GM19455 (cell line): ENCODE data around the gene SGPL1.
"Not testable (repeated sequence)": the region's sequence is repeated elsewhere in the genome, so short reads cannot be mapped to it uniquely, and the experiment has no call there.

Experiments
- ATAC-seq: cut with Tn5 transposase; IDR thresholded peaks from one replicate; pipeline ENCODE4 v1.9.1; 2021; ENCODE audit not compliant: unreplicated experiment

Gene SGPL1, protein sequence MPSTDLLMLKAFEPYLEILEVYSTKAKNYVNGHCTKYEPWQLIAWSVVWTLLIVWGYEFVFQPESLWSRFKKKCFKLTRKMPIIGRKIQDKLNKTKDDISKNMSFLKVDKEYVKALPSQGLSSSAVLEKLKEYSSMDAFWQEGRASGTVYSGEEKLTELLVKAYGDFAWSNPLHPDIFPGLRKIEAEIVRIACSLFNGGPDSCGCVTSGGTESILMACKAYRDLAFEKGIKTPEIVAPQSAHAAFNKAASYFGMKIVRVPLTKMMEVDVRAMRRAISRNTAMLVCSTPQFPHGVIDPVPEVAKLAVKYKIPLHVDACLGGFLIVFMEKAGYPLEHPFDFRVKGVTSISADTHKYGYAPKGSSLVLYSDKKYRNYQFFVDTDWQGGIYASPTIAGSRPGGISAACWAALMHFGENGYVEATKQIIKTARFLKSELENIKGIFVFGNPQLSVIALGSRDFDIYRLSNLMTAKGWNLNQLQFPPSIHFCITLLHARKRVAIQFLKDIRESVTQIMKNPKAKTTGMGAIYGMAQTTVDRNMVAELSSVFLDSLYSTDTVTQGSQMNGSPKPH

DNA sequence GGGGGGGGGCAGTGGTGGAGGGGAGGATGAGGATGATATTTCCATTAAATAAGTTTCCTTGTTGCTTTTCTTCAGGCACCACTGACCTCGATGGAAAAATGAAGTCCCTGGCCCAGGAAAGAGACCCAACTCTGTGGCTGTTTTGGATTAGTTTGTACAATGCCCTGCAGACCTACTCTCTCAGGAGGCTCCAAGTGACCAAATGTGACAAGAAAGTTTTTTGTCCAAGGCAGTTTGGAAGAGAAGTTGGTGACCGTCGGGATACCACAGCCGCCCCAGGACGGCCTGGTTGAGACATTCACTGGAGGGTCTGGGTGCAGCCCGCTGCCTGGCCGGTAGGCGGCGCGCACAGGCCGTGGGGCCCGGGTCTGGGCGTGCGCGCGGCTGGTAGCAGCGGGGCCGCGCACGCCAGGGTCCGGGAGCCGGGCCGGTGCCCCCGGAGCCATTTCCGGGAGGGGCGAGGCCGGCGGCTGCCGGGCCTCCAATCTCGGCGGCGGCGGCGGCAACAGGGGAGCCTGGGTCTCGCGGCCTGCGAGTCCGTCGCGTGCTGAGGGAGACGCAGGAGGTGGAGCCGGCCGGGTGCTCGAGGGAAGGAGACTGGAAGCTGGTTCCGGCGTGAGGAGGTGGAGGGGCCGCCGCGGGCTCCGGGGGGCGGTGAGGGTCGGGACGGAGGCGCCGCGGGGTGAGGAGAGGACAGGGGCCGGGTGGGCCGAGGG is at the start of gene SGPL1:
Gene SGPL1, plus strand, starts transcription at position 445 of the 716 bp plus-strand sequence. CDS start 906 bp downstream, outside the sequence.
- ATAC-seq = peak; percentile 93

DNA sequence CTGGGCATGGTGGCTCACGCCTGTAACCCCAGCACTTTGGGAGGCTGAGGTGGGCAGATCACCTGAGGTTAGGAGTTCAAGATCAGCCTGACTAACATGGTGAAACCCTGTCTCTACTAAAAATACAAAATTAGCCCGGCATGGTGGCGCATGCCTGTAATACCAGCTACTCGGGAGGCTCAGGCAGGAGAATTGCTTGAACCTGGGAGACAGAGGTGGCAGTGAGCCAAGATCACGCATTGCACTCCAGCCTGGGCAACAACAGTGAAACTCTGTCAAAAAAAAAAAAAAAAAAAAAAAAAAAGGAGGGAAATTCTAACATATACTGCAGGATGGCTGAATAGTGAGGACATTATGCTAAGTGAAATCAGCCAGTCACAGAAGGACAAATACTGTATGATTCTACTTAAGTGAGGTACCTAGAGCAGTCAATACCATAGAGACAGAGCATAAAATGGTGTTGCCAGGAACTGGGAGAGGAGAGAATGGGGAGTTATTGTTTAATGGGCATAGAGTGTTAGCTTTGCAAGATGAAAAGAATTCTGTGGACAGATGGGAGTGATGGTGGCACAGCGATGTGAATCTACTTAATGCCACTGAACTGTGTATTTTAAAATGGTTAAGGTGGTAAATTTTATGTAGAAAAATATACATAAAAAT is 47.6 kb upstream of the SGPL1 start:
- not testable (repeated sequence) for ATAC-seq

DNA sequence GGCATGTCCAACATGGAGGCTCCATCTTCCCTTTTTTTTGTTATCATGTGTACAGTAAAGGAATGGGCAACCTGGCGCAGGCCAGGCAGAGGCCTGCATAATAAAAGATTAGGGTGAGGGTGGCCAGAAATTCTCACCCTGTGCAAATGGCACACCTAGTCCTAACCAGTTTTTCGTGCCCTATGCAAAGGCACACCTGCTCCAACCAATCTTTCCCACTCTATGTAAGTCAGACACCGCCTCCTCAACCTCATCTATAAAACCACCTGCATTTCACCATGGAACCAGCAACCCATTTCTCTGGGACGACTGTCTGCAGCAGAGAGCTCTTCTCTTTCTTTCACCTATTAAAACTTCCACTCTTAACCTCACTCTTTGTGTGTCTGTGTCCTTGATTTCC is 46.6 kb upstream of the SGPL1 start:
- no peak for ATAC-seq

DNA sequence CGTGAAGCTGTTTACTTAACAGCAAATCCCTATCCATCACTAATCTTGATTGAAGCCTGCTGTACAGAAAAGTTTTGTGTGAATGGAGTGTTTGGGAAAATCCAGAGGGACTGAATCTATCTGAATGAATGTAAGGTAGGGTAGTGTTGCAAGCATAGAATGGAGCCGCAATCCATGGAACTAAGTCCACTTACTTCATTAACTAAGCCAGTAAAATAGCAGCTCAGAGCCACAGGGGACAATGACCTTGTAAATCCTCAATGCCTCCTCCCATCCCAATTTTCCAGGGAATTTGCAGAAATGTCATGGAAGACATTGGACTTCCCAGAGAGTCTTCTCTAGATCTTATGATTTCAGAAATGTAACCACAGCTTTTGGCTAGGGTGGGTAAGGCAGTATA is 45.7 kb upstream of the SGPL1 start:
- no peak for ATAC-seq

DNA sequence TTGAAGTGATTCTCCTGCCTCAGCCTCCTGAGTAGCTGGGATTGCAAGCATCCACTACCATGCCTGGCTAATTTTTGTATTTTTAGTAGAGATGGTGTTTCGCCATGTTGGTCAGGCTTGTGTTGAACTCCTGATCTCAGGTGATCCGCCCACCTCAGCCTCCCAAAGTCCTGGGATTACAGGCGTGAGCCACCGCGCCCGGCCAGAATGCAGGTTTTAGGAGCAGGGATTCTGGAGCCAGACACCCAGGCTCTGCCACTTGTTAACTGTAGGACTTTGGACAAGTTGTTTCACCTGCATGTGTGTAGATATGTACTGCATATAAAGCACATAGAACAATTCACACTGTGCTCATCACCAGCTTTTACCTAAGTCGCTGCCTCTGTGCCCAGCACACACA is 45.2 kb upstream of the SGPL1 start:
- not testable (repeated sequence) for ATAC-seq

DNA sequence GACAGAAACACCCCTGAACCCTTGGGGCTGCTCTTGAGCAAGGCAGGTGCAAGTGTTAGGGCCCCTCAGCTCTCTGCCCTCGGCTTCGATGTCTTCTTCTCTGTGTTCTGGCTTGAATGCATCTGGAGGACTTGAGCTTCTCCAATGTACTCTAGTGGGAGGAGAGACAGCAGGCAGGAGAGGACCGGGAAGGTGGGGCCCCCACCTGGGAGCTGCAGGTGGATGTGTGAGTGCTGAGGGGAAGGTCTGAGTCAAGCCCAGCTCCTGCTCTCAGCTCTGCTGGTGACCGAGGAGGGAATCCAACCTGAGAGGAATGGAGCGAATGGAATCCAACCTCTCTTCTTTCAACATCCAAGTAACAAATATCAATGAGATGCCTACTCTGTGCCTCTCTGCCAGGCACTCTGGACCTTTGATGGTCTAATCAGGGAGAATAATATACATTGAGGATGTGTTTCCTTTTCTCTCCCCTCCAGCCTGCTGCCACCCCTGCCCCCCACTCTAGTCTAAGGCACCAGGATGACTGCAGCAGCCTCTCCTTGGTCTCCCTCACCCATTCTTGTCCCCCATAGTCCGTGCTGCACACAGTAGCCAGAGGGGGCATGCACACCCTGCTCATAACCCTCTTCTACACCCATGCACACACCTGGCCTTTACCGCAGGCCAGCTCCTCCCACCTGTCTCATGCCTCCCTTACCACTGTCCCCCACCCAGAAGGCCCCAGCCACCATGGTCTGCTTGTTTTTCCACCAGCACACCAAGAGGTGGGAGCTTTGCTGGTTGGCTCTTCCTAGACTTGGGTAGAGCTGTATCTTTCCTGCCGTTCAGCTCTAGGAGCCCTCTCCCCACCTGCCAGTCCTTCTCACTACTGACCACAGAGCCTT is 44.2 kb upstream of the SGPL1 start:
- ATAC-seq = no peak

DNA sequence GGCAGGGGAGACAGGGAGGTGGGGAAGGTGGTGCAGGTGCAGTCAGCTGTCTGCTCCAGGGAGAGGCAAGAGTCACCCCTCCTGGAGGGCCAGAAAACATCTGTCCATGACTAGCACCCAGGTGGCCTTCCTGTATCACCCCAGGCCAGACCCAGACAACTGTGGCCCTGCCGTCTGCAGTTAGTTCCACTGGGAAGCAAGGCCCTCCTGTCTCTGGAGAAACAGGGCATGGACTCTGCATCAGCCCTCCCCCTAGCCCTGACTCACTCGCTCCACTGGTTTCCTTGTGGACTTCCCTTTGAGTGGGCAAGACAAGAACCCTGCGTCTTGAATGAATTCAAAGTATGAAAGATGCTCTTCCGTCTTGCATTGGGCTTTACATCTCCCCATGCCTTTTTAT is 43.1 kb upstream of the SGPL1 start:
- ATAC-seq = no peak

DNA sequence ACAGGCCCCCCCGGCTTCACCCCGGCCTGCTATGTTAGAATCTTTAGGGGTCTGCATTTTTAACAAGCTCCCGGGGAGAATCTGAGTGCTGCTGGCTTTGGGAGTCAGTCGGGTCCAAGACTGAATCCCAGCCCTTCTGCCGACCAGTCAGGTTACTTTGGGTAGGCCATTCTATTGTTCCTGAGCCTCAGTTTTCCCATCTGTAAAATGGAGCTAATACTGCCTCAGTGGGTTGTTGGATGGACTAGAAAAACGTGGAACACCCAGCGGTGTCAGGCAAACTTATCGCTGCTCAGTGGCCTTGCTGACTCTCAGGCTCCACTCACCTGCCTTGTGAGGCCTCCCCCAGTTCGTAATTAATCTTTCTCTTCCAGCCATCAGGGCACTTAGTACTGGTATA is 42.3 kb upstream of the SGPL1 start:
- ATAC-seq = no peak

DNA sequence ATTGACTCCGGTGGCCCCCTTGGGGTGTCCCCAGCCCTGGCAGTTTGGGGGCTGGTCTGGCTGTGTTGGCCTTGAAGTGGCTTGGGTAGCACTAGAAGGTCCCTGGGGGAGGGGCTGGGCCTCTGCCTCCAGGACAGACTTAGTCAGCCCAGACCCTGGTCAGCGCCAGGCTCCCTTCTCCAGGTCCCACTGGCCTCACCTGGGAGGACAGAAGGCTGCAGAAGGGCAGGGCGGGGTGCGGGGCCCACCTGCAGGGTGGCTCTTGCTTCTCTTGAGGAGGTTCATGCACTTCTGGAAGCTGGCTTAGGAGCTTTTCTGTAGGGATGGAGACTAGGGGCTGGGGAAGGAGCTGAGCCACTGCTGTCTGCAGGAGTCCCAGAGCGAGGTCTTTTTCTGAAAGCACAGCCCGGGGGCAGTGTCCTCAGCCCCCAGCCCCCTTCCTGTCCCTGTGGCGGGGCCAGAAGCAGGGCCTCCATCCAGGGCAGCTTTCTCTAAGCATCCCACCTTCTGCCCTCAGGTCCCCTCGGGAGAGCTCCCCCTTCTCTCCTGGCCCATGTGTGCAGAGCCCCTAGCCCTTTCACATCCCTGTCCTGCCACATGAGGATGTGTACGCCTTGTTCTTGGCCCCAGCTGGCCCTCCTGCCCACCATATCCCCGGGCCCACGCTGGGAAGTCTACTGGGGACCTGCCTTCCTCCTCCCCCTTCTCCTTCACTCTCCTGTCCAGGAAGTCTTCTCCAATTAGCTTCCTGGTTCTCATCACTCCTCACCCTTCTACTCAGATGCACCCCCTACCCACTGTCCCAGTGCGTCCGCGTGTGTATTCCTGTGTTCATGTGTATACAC is 41.6 kb upstream of the SGPL1 start:
- ATAC-seq = no peak

DNA sequence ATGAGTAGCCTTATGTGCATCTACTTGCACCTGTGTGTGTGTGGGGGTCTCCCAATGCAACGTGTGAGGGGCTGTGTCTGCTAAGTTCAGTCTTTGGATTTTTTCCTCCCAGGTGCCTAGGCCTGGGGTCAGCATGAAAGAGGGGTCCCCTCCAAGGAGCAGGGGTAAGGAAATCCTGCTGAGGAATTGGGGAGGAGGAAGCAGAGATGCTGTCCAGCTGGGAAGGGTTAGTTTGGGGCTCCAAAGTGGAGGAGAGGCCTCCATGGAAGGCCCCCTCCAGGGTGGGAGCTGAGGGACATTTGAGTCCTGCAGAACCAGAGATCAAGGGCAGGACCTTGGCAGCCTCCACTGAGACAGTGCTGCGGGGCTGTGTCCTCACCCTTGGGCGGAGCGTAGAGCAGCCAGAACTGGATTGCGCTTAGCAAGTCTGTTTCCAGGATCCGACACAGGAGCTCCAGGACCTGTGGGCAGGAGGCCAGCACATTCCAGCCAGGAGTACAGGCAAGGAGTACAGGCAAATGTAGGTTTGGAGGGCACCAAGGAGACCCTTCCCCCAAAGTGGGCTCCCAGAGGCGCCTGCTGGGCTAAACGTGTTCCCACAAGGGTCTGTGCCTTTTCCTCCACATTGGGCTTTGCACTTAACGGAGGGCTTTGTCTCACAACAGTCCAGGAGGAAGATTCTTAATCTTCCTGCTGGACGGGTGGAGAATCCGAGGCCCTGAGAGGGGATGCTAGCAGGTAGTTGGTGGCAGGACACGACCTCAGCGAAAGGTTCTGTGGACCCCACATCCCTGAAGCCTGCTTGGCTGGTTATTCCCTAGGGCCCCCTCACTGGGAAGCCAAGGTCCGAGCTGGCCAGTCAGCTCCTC is 40.7 kb upstream of the SGPL1 start:
- ATAC-seq = no peak

DNA sequence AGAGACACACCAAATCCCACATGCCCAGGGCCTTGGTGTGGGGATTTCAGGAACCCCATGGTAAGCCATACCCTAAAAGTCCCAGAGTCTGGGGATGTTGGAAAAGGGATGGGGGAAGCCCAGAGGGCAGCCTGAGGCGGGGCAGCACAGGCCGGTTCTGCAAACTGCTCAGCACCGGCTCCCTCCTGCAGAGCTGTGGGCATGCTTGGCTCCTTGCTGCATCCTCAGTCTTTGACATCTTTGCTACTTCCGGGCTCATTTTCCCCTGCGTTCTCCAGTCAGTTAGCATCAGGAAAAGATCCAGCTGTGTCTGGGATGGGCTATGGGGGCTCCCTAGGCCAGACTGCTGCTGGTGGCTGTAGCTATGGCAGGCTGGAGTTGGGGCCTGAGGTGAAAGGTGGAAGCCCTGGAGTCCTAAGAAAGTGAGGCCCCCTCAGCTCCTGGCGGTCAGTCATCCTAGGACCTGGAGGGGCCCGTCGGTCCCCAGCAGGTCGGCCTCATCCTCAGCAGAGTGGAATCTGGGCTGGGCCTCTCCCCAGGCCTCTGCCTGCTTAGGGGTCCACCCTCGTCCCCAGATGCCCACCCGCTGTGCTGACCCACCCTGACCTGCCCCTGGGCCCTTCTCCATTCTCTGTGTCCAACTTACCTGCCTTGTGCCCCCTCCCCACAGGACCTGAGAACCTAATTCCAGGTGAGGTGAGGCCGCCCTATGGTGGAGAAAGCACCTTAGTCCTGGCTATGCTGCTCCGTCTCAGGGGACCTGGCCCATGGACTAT is 39.9 kb upstream of the SGPL1 start:
- no peak for ATAC-seq

DNA sequence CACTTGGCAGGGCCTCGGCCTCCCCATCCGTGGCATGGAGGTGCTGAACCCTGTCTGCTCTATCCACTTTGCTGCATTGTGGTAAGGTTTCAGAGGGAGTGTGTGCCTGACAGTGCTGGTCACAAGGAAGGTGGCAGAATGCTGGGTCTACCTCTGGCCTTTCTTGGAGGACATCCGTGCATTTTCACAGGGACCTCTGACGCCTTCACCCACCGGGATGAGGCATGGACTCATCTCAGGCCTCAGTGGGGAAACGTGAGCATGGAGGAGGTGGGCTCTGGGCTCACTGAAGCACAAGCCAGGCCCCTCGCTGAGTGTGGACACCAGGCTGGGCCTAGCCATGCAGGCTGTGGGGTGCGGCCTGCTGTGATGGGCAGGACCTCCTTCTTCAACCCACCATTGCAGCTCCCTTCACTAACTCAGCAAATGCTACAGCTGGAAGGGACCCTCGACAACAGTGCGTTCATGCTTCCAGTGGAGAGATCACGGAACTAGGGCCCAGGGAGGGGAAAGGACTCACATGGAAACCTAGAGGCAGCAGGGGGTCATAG is 39.2 kb upstream of the SGPL1 start:
- ATAC-seq = no peak

DNA sequence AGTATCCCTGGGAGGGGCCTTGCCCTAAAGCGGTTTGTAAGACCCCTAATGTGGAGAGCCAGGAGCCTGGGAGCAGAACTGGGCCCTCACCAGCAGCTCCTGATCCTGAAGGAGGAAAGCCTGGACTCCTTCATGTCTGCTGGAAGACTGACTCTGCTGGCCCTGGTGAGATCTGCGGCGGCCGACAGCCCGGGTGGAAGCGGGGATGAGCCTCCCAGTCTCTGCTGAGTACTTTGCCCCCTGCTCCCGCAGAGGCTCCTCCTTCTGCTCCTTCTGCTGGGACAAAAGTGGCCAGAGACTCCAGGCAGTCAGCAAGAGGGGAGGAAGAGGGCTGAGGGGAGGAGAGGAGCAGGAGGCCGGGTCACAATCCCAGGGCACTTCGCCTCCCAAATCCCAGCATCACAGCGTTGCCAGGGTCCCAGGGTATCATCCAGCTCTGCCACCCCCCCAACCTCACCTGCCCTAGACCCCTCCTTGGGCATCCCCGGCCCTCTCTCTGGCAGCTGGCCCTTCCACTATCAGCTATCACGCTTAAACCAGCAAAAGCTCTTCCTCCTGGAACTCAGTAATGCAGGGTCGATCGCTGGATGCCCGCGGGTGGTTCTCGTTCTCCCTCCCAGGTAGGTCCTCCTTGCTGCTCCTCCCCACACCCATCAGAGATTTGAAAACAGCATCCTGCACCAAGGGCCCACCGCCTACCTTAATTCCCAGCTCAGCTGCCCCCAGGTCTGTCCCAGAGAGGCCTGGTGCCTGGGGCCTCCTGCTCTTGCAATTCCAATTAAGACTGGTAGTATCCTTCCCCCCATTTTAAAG is 38.5 kb upstream of the SGPL1 start:
- ATAC-seq = no peak

DNA sequence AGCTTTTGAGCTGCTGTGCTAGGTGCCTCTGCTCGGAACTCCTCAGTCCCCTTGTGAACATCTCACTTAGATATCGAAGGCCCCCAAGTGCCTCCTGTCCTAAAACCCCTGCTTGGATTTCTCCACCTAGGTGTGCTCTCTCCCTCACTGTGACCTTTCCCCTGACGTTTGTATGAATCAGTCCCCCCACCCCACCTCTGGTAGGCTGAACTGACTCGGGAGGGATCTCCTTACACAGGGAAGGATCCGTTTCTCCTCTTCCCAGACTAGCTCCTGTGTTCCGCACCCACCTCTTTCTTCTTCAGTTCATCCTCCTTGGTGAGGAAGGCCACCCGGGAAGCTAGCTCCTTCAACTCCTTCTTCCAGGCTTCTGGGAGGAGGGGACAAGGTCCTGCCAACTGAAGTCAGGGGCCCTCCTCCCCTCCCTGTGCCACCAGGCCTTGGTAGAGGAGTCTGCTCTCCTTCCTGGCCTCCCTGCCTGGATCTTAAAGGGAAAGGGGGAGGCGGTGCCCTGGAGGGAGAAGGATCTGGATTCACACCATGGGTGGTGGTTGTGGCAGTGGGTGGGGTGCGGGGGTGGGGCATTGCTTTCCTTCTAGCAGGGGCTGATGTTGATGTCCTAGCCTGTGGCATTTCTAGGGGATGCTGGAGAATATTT is 37.4 kb upstream of the SGPL1 start:
- ATAC-seq = no peak

DNA sequence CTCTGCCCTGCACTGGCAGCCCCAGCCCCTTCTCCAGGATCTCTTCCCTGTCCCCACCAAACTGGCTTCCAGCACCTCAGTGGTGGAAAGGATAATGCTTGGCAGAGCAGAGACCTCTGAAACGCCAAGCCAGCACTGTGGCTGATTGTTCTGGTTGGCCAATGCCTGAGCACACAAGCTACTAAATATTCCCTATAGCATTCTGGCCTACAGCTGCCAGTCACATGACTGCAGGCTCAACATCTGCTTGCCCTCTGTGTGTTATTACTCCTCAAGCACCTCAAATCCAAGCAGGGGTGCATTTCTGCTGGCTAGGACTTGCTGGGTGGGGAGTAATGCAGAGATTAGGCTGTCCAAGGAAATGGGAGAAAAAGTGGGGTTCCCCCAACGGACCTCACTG is 36.7 kb upstream of the SGPL1 start:
- no peak for ATAC-seq
